Neuronal stem cell (in vitro differentiated cells): ENCODE data around the gene CA5A.

Experiments
- DNase-seq: peaks from one replicate; pipeline ENCODE4 v3.0.0-alpha.2; 2013; ENCODE audit warnings: low spot score
- H2AFZ ChIP-seq: one replicate; pipeline ENCODE4 v1.6.1; 2013; ENCODE audit warnings: mild to moderate bottlenecking, low read length, inconsistent platforms
- H2AK5ac ChIP-seq: 2 replicates; pipeline ENCODE4 v1.6.1; 2013; ENCODE audit warnings: low read depth, mild to moderate bottlenecking, inconsistent platforms, low read length, moderate library complexity, mixed read lengths
- H2BK120ac ChIP-seq: 2 replicates; pipeline ENCODE4 v1.6.1; 2013; ENCODE audit warnings: low read depth, mild to moderate bottlenecking, inconsistent platforms, low read length, moderate library complexity, mixed read lengths
- H2BK12ac ChIP-seq: one replicate; pipeline ENCODE4 v1.6.1; 2013; ENCODE audit warnings: low read length, inconsistent platforms
- H2BK15ac ChIP-seq: 2 replicates; pipeline ENCODE4 v1.6.1; 2013; ENCODE audit warnings: mild to moderate bottlenecking, low read length, inconsistent platforms, mixed read lengths
- H2BK5ac ChIP-seq: one replicate; pipeline ENCODE4 v1.6.1; 2013; ENCODE audit warnings: inconsistent platforms, mild to moderate bottlenecking, low read length, moderate library complexity
- H3K14ac ChIP-seq: one replicate; pipeline ENCODE4 v1.6.1; 2013; ENCODE audit warnings: low read length, inconsistent platforms
- H3K18ac ChIP-seq: 2 replicates; pipeline ENCODE4 v1.6.1; 2013; ENCODE audit warnings: low read length, inconsistent platforms
- H3K23ac ChIP-seq: 2 replicates; pipeline ENCODE4 v1.6.1; 2013; ENCODE audit warnings: low read depth, mild to moderate bottlenecking, mixed read lengths, low read length, inconsistent platforms; ENCODE audit not compliant: poor library complexity
- H3K27ac ChIP-seq: replicated peaks from 3 replicates; pipeline ENCODE4 v1.5.1; 2013; ENCODE audit warnings: low read length, inconsistent platforms
- H3K27me3 ChIP-seq, 3 experiments: 2 replicates each; pipeline ENCODE4 v1.6.1; 2013; ENCODE audit warnings: low read length in 3 of 3, mild to moderate bottlenecking in 2 of 3, inconsistent platforms in 1 of 3, low read depth in 1 of 3, mixed read lengths in 1 of 3, moderate library complexity in 1 of 3; ENCODE audit not compliant: control insufficient read depth in 3 of 3, insufficient read depth in 3 of 3
- H3K36me3 ChIP-seq, 2 donors: replicated peaks in 1 of 2; 2 replicates each; pipeline ENCODE4 v1.6.1; 2013; ENCODE audit warnings: low read length in 2 of 2; ENCODE audit not compliant: control insufficient read depth in 2 of 2, insufficient read depth in 2 of 2
- H3K4ac ChIP-seq: 2 replicates; pipeline ENCODE4 v1.6.1; 2013; ENCODE audit warnings: inconsistent platforms, mild to moderate bottlenecking, low read length, moderate library complexity
- H3K4me1 ChIP-seq, 2 donors: 1 replicate in 1 of 2; 2 replicates in 1 of 2; pipeline ENCODE4 v1.6.1; 2013; ENCODE audit warnings: low read length in 2 of 2, low read depth in 1 of 2; ENCODE audit not compliant: control insufficient read depth in 2 of 2, insufficient read depth in 1 of 2
- H3K4me2 ChIP-seq: one replicate; pipeline ENCODE4 v1.6.1; 2013; ENCODE audit warnings: mild to moderate bottlenecking, low read length, inconsistent platforms; ENCODE audit not compliant: insufficient read depth, poor library complexity, severe bottlenecking
- H3K4me3 ChIP-seq, 2 donors: 2 replicates each; pipeline ENCODE4 v1.5.1; 2013; ENCODE audit warnings: low read length in 2 of 2, mild to moderate bottlenecking in 2 of 2, inconsistent platforms in 1 of 2, moderate library complexity in 1 of 2
- H3K79me1 ChIP-seq: one replicate; pipeline ENCODE4 v1.6.1; 2013; ENCODE audit warnings: low read depth, mild to moderate bottlenecking, inconsistent platforms, low read length, moderate library complexity
- H3K9ac ChIP-seq: one replicate; pipeline ENCODE4 v1.6.1; 2013; ENCODE audit warnings: mild to moderate bottlenecking, low read depth, low read length, inconsistent platforms; ENCODE audit not compliant: poor library complexity
- H3K9me3 ChIP-seq, 2 donors: replicated peaks in 1 of 2; 2 replicates each; pipeline versions ENCODE3 to v1.6.1; 2013; ENCODE audit warnings: low read length in 2 of 2, mild to moderate bottlenecking in 2 of 2, inconsistent platforms in 1 of 2, low read depth in 1 of 2, mixed read lengths in 1 of 2, moderate library complexity in 1 of 2; ENCODE audit not compliant: control insufficient read depth in 2 of 2, insufficient read depth in 1 of 2
- H4K8ac ChIP-seq: one replicate; pipeline ENCODE4 v1.6.1; 2013; ENCODE audit warnings: low read depth, mild to moderate bottlenecking, inconsistent platforms, low read length, moderate library complexity
- H4K91ac ChIP-seq: one replicate; pipeline ENCODE4 v1.6.1; 2013; ENCODE audit warnings: low read length, low read depth, mild to moderate bottlenecking, inconsistent platforms; ENCODE audit not compliant: poor library complexity
- WGBS, 2 donors: extraction: QIAGEN DNeasy Blood & Tissue Kit; methylation state at CpG; one replicate each; pipeline ENCODE4 v1.1.7; 2013; ENCODE audit warnings: missing lambda C conversion rate in 2 of 2, mixed read lengths in 1 of 2; ENCODE audit not compliant: insufficient read length in 2 of 2, insufficient replicate concordance in 1 of 2; ENCODE audit errors: extremely low coverage in 2 of 2; 5-methylcytosine and 5-hydroxymethylcytosine counted together

Gene CA5A

DNA sequence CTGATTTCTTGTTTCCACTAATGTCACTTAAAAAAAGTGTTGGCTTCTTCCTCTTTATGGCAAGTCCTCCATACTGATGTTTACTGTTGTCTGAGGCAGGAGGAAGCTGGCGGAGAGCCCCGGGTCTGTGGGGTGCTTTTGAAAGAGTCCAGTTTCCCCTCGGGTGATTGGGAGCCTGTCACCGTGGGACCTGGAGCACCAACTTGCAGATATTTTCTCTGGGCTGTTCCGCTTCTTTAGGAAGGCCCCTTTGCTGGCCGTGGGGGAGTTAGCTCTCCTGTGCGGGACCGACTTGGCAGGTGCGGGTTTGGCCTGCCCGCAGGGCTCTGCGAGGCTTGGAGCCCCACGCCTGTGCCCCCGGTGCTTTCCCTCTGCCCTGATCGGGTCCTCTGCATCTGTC is 18.0 kb upstream of the CA5A start:
- Histone ChIP-seq H2BK120ac (no peak overlapping the region), H3K4me1 (peaks cover 15 to 16% of the 10 kb centered on the region in 2 donors), H3K27ac (no peak overlapping the region), H3K9ac (no peak overlapping the region), H3K4me2 (no peak overlapping the region), H4K8ac (no peak overlapping the region), H3K4ac (no peak overlapping the region), H3K4me3 (no peak overlapping the region), H3K14ac (no peak overlapping the region), H3K79me1 (peaks cover 21% of the 10 kb centered on the region), H3K36me3 (peaks cover 13 to 46% of the 10 kb centered on the region in 2 donors), H2AFZ (no peak overlapping the region), H2AK5ac (no peak overlapping the region), H2BK15ac (no peak overlapping the region), H3K9me3 (no peaks in the 10 kb centered on the region), H4K91ac (no peak overlapping the region), H2BK12ac (no peak overlapping the region), H2BK5ac (no peak overlapping the region), H3K27me3 (no peaks in the 10 kb centered on the region), H3K18ac (no peak overlapping the region), H3K23ac (no peak overlapping the region)
- no peak for DNase-seq
- no CpG with 5 or more reads among the region's 14 CpGs for WGBS, 2 donors

DNA sequence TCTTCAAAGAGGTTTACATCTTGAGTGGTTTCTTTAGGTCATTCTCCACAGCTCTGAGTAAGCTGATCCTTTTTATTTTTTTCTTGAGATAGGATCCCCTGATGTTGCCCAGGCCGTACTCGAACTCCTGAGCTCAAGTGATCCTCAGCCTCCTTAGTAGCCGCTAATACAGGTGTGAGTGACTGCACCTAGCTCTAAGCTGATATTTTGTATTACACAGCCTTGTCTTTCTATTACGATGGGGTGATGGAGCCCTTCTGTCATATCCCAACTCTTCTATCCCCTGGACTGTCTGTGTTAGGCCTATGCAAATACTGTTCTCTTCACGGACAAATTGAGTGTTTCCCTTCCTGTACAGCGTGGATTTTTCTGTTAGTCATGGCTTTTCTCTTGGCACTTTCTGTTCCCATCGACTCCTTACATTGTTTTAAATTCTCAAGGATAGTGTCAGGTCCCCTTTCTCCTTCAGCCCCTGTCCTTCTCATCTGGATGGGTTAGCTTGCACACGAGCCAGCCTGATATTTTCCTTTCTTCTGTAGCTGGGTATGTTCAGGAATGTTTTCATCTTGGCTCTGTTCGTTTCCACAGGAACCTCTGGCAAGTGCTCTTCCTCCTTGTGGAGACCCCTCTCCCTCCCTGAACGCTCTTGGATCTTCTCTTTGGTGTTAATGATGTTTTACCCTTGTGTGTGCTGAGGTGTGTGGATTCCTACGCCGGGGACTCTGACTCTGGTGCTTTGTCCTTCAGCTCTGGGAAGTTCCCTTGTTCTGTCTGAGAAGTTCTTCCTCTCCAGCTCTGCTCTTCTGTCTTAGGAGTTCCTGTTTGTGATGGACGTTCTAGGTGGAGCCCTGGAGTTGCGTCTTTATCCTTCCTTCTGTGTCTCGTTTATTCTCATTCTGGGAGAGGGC is 17.2 kb upstream of the CA5A start:
- Histone ChIP-seq H2BK12ac (no peak overlapping the region), H2BK15ac (no peak overlapping the region), H2BK120ac (no peak overlapping the region), H3K23ac (no peak overlapping the region), H3K79me1 (peaks cover 21% of the 10 kb centered on the region), H3K9ac (no peak overlapping the region), H3K4me1 (peaks cover 15 to 16% of the 10 kb centered on the region in 2 donors), H2AFZ (no peak overlapping the region), H3K18ac (no peak overlapping the region), H2AK5ac (no peak overlapping the region), H4K91ac (no peak overlapping the region), H3K27ac (no peak overlapping the region), H4K8ac (no peak overlapping the region), H3K4ac (no peak overlapping the region), H3K27me3 (no peaks in the 10 kb centered on the region), H3K9me3 (no peaks in the 10 kb centered on the region), H3K14ac (no peak overlapping the region), H3K4me2 (no peak overlapping the region), H3K4me3 (no peak overlapping the region), H2BK5ac (no peak overlapping the region), H3K36me3 (peaks cover 13 to 46% of the 10 kb centered on the region in 2 donors)
- WGBS, 2 donors, result no CpG with 5 or more reads among the region's 15 CpGs
- DNase-seq, result no peak

DNA sequence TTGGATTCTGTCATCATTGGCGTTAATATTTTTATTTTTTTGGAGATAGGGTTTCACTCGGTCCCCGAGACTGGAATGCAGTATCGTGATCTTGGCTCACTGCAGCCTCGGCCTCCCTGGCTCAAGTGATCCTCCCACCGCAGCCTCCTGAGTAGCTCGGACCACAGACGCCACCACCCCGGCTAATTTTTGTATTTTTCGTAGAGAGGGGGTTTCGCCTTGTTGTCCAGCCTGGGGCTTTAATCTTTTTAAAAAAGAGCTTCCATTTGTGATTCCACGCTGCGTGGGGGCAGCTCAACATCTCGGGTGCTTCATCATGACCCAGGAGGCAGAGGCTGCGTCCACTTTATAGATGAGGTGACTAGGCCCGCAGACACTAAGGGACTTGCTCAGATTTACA is 16.4 kb upstream of the CA5A start:
- peaks cover 10 to 39% of the 10 kb centered on the region in 2 donors for H3K36me3 ChIP-seq
- H3K79me1 ChIP-seq, result peaks cover 15% of the 10 kb centered on the region
- 100% methylated on average over 1 of the region's 16 CpGs; no CpG with 5 or more reads in 1 of the 2 donors for WGBS, 2 donors
- H3K9ac ChIP-seq, result no peak overlapping the region
- H3K23ac ChIP-seq, result no peak overlapping the region
- H3K4me2 ChIP-seq, result no peak overlapping the region
- DNase-seq, result no peak
- H3K4me3 ChIP-seq, result peak overlapping the region in 1 of 2 donors; percentile 66
- H3K27ac ChIP-seq, result no peak overlapping the region
- H3K4ac ChIP-seq, result no peak overlapping the region
- peaks cover 15 to 16% of the 10 kb centered on the region in 2 donors for H3K4me1 ChIP-seq
- H2BK15ac ChIP-seq, result no peak overlapping the region
- H4K91ac ChIP-seq, result no peak overlapping the region
- no peak overlapping the region for H3K14ac ChIP-seq
- H2BK120ac ChIP-seq, result no peak overlapping the region
- H3K27me3 ChIP-seq, result no peaks in the 10 kb centered on the region
- no peak overlapping the region for H4K8ac ChIP-seq
- H2AK5ac ChIP-seq, result no peak overlapping the region
- no peak overlapping the region for H2AFZ ChIP-seq
- no peak overlapping the region for H2BK12ac ChIP-seq
- H3K9me3 ChIP-seq, result no peaks in the 10 kb centered on the region
- no peak overlapping the region for H3K18ac ChIP-seq
- no peak overlapping the region for H2BK5ac ChIP-seq
